Erythroblast (primary cell): ENCODE measurements around the gene TSPAN2.
"Not testable (repeated sequence)": the region's sequence is repeated elsewhere in the genome, so short reads cannot be mapped to it uniquely, and the experiment has no call there.

Source experiments
- DNase-seq, 2 experiments: peaks; one replicate each; lab custom pipeline; 2025; lab: John Stamatoyannopoulos, UW
- GATA1 ChIP-seq: IDR thresholded peaks from 2 replicates; pipeline ENCODE4 v1.6.1; 2011; ENCODE audit warnings: low read depth, mild to moderate bottlenecking, control low read depth, low read length, moderate library complexity
- POLR2A ChIP-seq: IDR thresholded peaks from 2 replicates; pipeline ENCODE4 v1.6.1; 2011; ENCODE audit warnings: mild to moderate bottlenecking, low read length

Gene TSPAN2

GRCh38 chr1:115059316-115059715, 30.0 kb downstream of the TSPAN2 start:
- TF ChIP-seq POLR2A: no peak
- TF ChIP-seq GATA1: no peak
- no peak for DNase-seq

DNA sequence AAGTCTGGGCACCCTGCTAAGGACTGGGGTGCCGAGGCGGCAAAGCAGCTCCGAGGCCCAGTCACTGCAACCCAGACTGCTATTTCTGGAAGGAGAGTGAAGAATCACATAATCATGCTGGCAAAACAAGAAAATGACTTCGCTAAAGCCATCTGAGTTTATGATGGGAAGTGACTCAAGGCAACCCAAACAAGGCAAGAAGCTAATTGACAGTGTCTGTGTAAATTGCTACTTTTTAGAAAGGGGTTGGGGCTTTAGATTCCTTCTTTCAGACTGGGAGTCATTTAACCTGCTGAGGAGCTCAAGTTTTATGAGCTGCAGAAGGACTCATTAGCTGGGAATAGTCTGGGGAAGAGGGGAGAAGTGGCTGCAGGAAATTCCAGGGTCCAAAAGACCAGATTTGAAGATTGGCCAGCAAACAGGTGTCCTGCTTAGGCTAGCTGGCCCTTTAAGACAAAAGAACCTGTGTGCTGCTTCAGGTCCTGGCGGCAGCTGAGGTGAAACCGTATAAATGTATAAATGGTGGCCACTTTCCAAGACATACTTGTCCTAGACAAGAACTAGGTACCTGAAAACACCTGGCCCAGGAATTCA, 31.5 kb downstream of the TSPAN2 start:
- TF ChIP-seq POLR2A: no peak
- no peak for DNase-seq

DNA sequence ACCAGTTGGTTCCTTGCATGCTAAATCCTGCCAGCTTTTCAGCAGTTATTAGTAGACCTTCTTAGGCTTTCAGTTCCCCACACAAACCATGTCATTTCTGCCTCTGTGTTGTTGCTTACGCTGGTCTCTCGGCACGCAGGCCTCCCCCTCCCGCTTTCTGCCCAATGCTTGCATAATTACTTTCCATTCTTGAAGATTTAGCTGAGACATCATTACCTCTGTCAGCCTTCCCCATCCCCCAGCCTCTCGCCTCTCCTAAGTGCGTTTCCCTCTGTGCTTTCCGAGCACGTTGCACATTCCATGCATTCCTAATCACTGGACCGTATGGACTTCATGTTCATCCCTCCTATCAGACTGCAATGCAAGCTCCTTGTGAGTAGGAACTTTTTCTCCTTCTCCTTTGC, 32.9 kb downstream of the TSPAN2 start:
- DNase-seq: no peak
- TF ChIP-seq GATA1 (no peak), POLR2A (no peak)

DNA sequence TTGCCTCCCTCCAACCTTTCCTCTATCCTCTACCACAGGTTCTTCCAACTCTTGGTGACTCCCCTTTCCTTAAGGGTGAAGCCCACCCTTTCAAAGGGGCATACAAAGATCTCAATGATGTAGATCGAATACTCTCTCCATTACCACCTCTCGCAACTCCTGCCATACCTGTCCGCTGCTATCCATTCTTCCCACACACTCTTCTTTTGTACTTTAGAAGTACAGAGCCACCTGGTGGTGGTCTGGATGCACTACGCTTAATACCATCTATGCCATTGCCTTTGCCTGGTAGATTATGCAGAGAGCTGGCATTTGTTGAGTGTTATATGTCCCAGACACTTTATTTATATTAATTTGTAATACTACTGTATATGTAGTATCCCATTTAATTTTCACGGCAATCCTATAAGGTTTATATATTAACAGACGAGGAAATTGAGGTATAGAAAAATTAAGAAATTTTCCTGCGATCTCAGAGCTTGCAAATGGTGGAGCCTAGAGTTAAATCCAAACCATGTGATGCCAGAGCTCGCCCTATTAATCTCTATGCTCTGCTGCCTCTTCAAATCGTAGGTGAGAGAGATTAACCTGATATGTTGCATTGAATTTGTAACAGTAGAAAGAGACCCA, 36.7 kb downstream of the TSPAN2 start:
- peak; percentile 48 to 67 for DNase-seq
- no peak for TF ChIP-seq GATA1
- TF ChIP-seq POLR2A: no peak

DNA sequence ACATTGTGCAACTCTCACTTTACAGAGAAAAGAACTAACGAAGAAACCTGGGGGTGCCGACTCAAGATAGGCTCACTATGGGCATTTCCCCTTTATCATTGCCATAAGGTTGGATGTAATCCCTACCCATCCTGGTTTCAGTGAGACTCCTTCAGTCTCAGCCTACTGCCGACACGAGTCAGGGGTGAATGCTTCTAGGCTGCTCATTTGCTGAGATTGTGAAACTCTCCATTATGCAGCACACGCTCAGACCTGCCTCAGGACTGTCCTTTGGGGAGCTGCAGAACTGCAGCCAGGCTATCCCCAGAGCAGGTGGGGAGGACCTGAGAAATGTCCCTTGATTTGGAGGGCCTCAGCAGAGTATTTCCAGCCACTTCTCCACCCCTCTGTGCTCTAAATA, 37.5 kb downstream of the TSPAN2 start:
- no peak for DNase-seq
- TF ChIP-seq GATA1 (no peak), POLR2A (no peak)

- no peak for DNase-seq
- TF ChIP-seq GATA1 (no peak), POLR2A (no peak)
Measured at GRCh38 chr1:115046751-115047150, 42.6 kb downstream of the TSPAN2 start.

- peak in 1 of 2 experiments; percentile 10 for DNase-seq
- no peak for TF ChIP-seq GATA1
- no peak for TF ChIP-seq POLR2A
Measured at GRCh38 chr1:115041654-115042053, 47.6 kb downstream of the TSPAN2 start.

DNA sequence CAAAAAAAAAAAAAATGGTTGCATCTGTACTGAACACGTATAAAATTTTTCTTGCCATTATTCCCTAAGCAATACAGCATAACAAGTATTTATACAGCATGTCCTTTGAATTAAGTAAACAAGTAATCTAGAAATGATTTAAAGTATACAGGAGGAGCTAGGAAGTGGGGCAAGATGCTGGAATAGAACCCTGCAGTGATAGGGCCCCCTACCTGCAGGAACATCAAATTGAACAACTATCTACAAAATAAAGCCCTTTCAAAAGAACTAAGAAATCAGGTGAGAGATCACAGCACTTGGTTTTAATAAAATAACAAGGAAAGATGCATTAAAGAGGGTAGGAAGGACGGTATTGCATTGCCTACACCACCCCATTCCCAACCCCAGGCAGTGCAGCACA, 48.8 kb downstream of the TSPAN2 start:
- peak; percentile 1 to 3 for DNase-seq
- TF ChIP-seq GATA1: no peak
- TF ChIP-seq POLR2A: no peak

DNA sequence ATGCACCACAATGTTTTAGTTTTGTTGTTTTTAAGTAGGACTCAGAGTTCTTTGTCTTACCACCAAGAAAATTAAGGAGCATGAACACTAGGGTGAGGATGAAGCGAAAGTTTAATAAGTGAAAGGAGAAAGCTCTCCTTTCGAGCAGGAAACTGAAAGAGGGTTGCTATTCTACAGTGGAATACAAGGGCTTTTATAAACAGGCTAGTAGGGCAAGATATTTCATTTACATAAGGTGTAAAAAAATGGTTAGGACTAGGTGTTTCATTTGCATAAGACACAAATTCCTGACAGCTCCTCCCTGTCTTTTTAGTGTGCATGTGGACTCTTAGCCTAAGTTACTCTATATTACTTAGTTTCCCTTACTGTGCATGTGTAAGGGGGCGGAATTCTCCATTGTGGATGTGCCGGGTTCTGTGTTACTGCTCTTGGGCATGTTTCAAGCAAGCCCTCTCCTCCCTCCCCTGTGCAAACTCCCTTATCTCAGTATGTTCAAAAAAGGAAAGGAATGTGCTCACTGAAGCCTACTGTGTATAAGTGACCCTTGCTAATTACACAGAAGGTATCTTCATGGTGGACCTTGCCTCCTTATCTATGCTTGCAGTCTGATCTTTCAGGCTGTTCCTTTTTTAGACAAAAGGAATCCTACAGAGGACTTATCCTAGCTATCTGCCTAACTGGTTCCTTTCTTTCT, 52.3 kb downstream of the TSPAN2 start:
- peak; percentile 4 to 20 for DNase-seq
- no peak for TF ChIP-seq POLR2A
- no peak for TF ChIP-seq GATA1

GRCh38 chr1:115035652-115036051, 53.7 kb downstream of the TSPAN2 start:
- TF ChIP-seq POLR2A (no peak), GATA1 (no peak)
- DNase-seq: no peak

DNA sequence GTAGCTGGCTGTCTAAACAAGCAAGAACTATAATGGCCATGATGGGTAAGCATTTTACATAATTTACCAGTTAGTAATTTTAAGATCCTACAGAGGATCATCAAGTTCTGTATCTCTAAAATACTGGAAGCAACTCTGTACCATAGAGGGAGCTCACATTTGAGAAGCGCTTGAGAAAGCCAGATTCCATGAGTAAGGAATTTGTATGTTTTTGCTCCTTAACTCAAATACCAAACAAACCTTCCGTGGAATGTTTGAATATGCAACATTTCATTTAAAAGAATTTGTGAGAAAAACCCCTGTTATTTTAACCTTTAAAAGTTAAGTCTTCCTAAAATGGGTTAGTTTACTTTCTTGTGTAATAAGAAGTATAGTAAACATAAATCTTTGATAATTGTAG, 57.7 kb downstream of the TSPAN2 start:
- no peak for DNase-seq
- TF ChIP-seq GATA1 (no peak), POLR2A (no peak)

DNA sequence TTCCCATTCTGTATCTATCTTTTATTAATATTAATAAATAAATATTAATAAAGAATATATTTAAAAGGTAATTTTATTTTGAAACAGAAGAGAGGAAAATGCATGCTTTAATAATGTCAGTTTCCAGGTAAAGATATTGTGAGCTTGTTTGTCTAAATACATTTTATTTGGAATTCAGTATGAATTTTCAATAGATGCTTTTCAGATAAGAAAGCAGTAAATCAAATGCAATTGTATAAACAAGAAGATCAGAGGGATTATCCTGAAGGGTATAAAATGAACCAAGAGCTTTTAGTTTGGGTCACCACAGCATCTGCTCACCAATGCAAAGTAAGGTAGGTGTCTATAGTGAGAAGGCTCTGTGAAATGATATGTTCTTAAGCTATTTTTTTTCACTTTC, 59.8 kb downstream of the TSPAN2 start, which contains the start of gene TSHB:
Gene TSHB (plus strand): TSS at position 301 of the 400 bp plus-strand sequence. CDS start 3,537 bp downstream, outside the sequence.
- no peak for DNase-seq
- no peak for TF ChIP-seq POLR2A
- no peak for TF ChIP-seq GATA1

DNA sequence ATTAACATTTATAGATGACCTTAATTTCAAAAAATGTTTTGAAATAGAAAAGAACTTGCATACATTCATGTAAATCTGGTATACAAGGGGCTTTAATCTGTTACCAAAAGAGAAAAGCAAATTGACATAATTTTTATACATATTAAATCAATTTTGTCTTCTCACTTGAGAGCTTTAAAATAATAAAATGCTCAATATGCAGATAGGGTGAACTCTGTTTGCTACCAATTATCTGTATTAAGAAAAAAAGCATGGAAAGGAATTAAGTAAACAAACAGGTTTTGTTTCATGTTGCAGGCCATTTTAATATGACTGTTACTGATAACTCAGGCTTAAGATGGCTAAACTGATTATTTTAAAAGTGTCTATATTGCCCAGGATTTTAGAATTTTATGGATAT, 65.7 kb downstream of the TSPAN2 start:
- TF ChIP-seq POLR2A (no peak), GATA1 (no peak)
- DNase-seq: no peak

DNA sequence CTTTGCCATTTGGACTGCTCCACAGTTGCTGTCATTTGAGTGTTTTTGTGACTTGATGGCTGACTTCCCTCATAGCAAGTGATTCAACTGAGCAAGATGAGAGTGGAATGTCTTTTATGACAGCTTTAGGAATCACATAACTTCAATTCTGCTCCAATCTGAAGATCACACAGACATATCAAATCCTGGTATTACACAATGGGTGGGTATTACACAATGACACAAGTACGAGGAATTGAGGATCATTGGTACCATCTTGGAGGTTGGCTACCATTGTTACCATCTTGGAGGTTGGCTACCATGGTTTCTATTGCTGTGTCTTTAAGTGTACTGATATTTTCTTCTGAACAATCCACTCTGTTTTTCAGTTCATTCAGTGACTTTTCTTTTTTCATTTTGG, 68.2 kb downstream of the TSPAN2 start:
- DNase-seq: no peak
- TF ChIP-seq GATA1 (no peak), POLR2A (no peak)

DNA sequence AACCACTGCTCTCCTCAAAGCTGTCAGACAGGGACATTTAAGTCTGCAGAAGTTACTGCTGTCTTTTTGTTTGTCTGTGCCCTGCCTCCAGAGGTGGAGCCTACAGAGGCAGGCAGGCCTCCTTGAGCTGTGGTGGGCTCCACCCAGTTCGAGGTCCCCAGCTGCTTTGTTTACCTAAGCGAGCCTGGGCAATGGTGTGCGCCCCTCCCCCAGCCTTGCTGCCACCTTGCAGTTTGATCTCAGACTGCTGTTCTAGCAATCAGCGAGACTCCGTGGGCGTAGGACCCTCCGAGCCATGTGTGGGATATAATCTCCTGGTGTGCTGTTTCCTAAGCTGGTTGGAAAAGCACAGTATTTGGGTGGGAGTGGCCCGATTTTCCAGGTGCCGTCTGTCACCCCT, 69.8 kb downstream of the TSPAN2 start:
- not testable (repeated sequence) for DNase-seq
